Activated CD4-positive, CD25-positive, alpha-beta regulatory T cell treated with anti-CD3 and anti-CD28 coated beads, Interleukin-2, amount 50 U/mL, for 16 hours (primary cell): ENCODE measurements around the gene NHLH1.
"Not testable (repeated sequence)": the region's sequence is repeated elsewhere in the genome, so short reads cannot be mapped to it uniquely, and the experiment has no call there.

Experiments
- DNase-seq: peaks from one replicate; pipeline ENCODE4 v3.0.0-alpha.2; 2020; ENCODE audit warnings: low read depth, low spot score

Gene NHLH1

GRCh38 chr1:160377585-160378206, 10.8 kb downstream of the NHLH1 start:
- DNase-seq: no peak

DNA sequence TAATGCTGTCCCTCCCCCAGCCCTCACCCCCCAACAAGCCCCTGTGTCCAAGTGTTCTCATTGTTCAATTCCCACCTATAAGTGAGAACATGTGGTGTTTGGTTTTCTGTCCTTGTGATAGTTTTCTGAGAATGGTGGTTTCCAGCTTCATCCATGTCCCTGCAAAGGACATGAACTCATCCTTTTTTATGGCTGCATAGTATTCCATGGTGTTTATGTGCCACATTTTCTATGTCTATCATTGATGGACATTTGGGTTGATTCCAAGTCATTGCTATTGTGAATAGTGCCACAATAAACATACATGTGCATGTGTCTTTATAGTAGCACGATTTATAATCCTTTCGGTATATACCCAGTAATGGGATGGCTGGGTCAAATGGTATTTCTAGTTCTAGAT, 17.9 kb downstream of the NHLH1 start:
- not testable (repeated sequence) for DNase-seq

- DNase-seq: not testable (repeated sequence)
Observed at GRCh38 chr1:160388406-160388805, 21.5 kb downstream of the NHLH1 start.

- no peak for DNase-seq
Observed at GRCh38 chr1:160394673-160395072, 27.8 kb downstream of the NHLH1 start.

- no peak for DNase-seq
Observed at GRCh38 chr1:160397651-160398050, 30.8 kb downstream of the NHLH1 start.

GRCh38 chr1:160398823-160399222, 32.0 kb downstream of the NHLH1 start:
- no peak for DNase-seq

DNA sequence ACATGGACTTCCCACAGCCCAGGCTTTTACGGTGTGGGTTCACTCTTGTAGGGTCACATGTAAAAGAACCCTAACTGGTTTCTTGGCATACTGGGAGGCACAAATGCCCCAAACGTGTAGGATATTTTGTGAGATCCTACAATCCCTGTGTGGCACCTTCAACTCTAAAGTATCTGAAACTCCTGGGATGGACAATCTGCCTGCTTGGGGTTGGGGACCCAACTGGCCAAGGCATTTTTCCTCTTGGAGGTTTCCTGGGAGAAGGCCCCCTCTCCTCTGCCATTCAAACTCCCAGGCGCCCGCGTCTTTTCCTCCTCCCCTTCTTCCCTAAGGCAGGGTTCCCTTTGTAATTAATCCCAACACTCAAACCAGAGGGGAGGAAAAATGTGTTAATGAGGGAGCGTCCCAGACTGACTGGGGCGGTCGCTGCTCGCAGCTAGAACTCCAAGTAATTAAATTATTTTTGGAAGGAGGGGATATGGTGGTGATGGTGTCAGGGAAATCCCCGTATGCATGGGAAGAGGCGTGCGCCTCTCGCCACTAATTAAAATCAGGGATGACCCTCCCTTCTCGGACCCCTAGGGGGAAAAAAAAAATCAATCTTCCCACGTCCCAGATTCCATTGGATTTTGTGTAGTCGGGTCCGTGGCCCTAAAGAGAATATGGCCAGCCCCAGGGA, 32.8 kb downstream of the NHLH1 start:
- no peak for DNase-seq

DNA sequence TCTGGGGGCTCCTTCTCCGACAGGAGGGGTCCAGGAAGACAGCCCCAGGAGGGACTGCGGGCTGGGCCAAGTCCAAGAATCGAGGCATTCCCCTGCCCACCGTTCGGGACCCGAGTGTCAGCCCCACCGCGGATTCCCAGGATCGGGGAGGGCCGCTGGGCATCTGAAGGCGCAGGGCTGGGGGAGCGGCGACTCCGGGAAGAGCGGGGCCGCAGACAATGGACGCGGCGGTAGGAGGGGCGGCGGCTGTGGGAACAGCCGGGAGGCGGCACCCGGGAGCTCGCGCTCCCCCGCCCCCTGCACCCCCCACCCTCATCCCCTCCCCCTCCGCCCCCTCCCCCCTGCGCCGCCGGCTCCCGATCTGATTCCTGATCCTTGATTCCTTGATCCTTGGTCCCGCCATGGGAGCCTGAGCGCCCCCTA, 33.4 kb downstream of the NHLH1 start, which contains the start of gene VANGL2:
Gene VANGL2, plus strand, starts transcription at position 342 of the 423 bp plus-strand sequence. CDS start 15,274 bp downstream, outside the sequence.
- DNase-seq: no peak

- DNase-seq: no peak
Observed at GRCh38 chr1:160400646-160401486, 34.0 kb downstream of the NHLH1 start.

DNA sequence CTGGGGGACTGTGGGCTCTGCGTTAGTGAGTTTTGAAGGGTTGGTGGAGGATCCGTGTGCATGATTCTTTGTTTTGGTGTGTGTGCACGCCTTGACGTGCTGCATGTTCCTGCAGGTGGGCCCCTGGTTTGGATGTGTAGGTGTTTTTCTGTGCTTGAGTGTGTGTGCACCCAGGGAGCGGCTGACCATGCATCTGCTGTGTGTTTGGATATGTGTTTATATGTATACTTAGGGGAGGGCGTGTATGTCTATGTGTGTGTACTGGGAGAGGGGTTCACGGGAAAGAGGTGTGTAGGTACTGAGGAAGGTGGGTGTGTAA, 34.6 kb downstream of the NHLH1 start:
- no peak for DNase-seq

DNA sequence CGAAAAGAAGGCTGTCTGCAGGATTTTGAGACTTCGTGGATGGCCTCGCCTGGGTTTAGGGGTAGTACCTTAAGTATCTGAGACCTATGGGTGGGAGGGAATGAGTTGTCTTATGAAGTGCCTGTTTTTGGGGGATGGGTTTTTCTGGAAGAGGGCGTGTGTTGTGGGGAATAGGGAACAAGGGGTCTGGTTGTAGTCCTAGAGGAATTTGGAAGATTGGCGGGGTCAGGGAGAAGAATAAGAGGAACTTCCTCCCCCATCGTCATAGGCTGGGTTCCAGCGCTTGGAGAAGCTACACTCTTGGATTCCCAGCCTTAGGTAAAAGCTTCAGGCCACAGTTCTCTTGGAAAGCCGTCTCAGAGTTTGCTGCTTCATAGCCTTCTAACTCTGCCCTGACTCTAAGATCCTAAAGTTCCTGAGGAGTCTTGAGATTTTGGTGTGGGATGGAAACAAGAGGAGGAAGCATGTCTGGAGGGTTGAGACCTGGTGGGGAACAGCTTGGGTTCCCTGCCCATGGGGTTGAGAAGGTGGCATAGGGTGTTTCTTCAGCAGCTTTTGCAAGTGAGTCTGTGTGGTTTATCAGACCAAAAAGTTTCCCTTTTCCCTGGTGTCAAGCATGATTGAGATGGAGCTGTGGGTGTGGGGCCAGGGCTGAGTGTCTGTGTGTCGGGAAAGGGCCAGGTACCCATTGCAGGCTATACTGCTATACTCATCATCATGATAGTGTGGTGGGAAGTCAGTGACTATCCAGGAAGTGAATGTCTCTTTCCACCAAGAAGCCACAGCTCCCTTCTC, 35.3 kb downstream of the NHLH1 start:
- no peak for DNase-seq

DNA sequence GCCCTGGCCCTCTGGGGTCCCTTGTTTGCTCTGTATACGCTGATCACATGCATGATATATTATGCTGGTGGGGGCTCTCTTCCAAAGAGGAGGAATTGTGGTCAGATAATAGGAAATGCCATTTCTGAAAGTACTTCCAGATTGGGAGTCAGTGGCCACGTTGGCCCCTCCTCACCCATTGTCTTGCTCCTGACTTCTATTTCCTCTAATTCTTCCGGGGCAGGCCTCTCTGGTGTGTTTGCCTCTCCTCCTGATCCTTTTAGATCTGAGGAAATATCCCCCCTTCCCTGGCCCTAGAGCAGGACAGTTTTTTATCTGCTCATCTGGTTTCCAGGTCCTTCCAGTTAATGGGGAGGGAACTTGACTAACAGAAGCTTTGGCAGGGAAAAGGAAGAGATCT, 36.4 kb downstream of the NHLH1 start:
- no peak for DNase-seq

DNA sequence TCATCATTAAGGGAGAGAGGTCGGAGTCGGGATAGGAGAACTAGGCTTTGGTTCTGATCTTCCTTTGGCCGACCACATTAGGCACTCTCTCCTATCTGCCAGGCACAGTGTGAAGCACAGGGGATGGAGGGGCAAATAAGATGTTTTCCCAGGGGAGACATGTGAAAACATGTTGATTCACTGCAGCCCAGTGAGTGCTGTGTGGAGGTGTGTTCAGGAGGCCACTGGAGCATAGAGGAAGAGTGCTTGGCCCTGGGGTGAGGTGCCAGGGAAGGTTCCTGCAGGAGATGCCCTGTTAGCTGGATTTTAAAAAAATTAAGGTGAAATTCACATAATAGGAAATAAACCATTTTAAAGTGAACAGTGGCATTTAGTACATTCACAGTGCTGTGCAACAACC, 37.2 kb downstream of the NHLH1 start:
- no peak for DNase-seq

- no peak for DNase-seq
Observed at GRCh38 chr1:160405331-160405877, 38.5 kb downstream of the NHLH1 start.

GRCh38 chr1:160406131-160406968, 39.5 kb downstream of the NHLH1 start:
- no peak for DNase-seq

DNA sequence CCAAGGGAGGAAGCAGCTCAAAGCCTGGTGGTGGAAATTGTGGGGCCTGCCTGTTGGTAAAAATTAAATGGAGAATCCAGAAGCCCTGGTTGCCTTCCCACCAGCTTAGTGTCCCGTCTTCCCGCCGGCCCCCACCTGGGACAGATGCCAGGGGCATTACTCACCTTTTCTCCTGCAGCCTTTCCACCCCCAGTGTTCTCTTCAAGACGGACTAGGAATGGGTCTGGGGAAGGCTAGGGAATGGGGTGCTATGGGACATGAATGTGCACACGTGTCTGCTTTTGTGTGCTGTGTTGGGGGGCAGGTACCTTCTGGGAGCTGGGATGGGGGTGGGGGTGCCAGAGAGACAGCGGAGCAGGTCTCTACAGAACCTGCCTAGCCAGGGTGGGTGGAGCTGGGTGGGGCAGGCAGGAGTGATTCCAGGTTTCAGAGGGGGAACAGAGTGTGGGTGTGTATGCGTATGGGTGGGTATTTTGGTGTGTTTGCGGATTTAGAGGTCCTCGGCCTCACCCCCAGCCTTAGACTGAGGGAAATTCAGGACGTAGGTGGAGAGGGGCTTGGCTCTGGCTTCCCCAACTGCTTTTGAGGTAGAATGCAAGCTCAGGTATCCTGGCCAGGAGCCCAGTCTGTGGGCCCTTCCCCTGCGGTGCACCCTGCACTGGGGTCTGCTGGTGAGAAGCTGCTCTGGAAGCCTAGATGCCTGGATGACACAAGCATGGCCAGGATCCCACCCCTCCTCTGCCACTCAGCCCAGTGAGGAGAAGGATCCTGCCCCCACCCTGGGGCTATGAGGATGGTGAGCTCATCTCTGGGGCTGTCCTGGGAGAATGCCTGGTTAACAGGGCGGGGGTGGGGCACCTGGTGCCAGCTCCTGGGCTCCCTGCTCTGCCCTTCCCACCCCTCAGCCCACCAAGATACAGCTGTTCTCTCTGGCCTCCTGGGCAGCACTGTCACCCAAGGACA, 41.2 kb downstream of the NHLH1 start:
- no peak for DNase-seq

DNA sequence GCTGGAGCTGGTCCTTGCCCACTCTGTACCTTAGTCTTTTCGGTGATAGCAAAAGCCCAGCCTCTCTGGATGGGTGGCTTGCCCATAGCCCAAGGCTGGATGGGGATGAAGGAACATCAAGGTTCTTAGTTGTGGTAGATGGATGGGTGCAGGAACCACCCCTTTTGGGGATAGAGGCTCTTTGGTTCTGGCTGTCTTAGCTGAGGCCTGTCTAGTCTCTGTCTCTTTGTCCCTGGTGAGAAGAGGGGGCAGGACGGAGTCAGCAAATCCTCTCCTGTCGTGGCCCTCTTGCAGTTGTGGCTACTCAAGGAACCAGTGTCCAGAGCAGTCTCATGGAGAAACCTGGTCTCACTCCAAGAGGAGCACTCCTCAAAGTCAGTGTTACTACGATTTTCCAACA, 42.0 kb downstream of the NHLH1 start:
- no peak for DNase-seq

- DNase-seq: no peak
Observed at GRCh38 chr1:160409486-160409885, 42.6 kb downstream of the NHLH1 start.

DNA sequence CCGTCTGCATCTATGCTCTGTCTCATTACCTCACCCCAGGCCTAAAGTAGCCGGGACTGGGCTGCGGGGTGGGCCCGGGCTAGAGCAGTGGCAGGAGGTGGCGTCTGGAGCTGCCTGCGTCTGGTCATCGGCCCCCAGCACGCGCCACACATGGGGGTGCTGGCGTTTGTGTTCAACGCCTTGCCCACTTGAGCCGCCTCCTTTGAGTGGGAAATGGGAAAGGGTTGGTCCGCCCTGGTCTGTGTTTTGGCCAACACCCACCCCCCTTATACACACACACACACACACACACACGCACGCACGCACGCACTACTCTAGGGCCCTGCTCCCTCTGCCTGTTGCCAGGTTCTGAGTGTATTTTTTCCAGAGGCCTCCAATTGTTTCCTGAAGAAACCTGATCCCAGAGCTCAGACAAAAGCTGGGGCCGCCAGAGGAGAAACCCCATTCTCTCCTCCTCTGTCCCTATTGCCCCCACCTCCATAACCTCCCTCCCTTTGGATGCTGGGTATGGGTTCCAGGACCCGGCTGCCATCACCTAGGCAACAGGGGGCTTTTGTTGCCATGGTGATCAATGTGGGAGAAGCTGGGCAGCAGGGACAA, 43.6 kb downstream of the NHLH1 start:
- DNase-seq: no peak
